Measurements from ENCODE around the gene KCNMB1. TPM values are rescaled to one million over a fixed set of nuclear protein-coding genes. Genes with fewer than 3 reads are reported as not detected.

KCNMB1 gene
- total and polyA plus RNA-seq, 5 donors: 0.97 to 2.8 (median 1.4) TPM

DNA sequence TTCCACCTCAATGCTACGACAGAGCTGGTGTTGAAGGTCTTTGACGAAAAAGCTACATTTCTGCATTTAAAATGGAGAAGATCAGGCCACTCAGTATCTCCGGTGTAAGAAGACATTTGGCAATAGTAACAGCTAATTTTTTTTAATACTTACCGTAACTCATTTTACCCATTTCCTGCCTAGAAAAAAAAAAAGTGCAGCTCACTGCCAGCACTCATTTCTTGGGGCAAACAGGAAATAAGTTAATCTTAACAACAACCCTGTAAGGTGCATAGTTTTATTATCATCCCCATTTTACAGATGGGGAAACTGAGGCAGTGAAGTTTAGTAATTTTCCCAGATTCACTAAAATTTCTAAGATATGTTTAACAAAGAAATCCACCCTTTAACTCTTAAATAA lies 27.4 kb upstream of the KCNMB1 start:
- no peak overlapping the region for H3K27ac ChIP-seq (ENCODE audit: low read length)
- no peak for DNase-seq
- H3K4me3 ChIP-seq (ENCODE audit: low read length): no peak overlapping the region
- 78% methylated on average over 4 of the region's 4 CpGs for WGBS
- no peak for ATAC-seq
- H3K9me3 ChIP-seq (ENCODE audit: control insufficient read depth, low read length): no peaks in the 10 kb centered on the region
- intact Hi-C loops (cut with DNase I): loop anchor here in 1 of 4 donors (10.0 kb wide), 2 partner anchors 142 to 312 kb away; partner anchors contain the start of gene FOXI1
- H3K27me3 ChIP-seq (ENCODE audit: control insufficient read depth, insufficient read depth): no peaks in the 10 kb centered on the region
- no peaks in the 10 kb centered on the region for H3K4me1 ChIP-seq (ENCODE audit: control insufficient read depth, insufficient read depth, low read length)

DNA sequence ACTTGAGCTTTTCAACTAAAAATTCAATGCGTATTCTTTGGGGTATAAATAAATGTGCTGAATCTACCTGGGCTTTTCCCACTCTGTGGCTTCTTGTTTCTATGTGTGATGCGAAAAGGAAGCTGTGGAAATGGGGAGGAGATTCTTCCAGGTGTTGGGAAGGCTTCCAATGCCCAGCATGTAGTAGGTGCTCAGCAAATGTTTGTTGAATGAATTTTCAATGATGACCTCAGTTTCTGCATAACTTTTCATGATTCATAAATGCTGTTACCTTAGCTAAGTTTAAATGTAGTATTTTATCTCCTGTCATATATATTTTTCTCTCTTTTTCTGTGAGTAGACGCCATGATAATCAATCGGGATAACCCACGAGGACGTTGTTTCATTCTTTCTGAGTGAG lies 25.6 kb upstream of the KCNMB1 start:
- no peak for DNase-seq
- no peaks in the 10 kb centered on the region for H3K27me3 ChIP-seq (ENCODE audit: control insufficient read depth, insufficient read depth)
- H3K4me3 ChIP-seq (ENCODE audit: low read length): no peak overlapping the region
- no peak overlapping the region for H3K27ac ChIP-seq (ENCODE audit: low read length)
- H3K4me1 ChIP-seq (ENCODE audit: control insufficient read depth, insufficient read depth, low read length): no peaks in the 10 kb centered on the region
- intact Hi-C loops (cut with DNase I): loop anchor here in 1 of 4 donors (10.0 kb wide), 2 partner anchors 140 to 310 kb away; partner anchors contain the start of gene FOXI1
- WGBS: 80% methylated on average over 6 of the region's 6 CpGs
- no peak for ATAC-seq
- H3K9me3 ChIP-seq (ENCODE audit: control insufficient read depth, low read length): no peaks in the 10 kb centered on the region

DNA sequence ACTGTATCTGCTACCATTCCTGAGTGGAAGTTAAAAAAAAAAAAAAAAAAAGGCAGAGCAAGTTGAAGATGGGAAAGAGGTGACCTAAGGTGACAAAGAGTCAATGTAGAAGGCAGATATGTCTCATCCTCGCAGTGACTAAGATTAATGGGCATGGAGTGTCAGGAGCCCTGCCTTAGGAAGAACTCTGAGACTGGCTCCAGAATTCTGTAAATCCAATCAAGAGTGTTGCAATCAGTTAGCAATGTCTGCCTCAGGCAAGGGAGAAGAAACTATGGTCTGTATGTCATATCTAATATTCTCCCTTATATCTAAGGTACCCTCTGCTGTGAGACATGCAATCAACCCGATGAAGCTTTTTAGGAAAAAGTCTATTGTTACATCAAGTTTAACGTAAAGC lies 24.7 kb upstream of the KCNMB1 start:
- ATAC-seq: no peak
- intact Hi-C loops (cut with DNase I): loop anchor here in 1 of 4 donors (10.0 kb wide), 2 partner anchors 139 to 309 kb away; partner anchors contain the start of gene FOXI1
- DNase-seq: no peak
- no peaks in the 10 kb centered on the region for H3K4me1 ChIP-seq (ENCODE audit: control insufficient read depth, insufficient read depth, low read length)
- H3K4me3 ChIP-seq (ENCODE audit: low read length): no peak overlapping the region
- H3K27me3 ChIP-seq (ENCODE audit: control insufficient read depth, insufficient read depth): no peaks in the 10 kb centered on the region
- WGBS: 91% methylated on average over 3 of the region's 3 CpGs
- no peak overlapping the region for H3K27ac ChIP-seq (ENCODE audit: low read length)
- H3K9me3 ChIP-seq (ENCODE audit: control insufficient read depth, low read length): no peaks in the 10 kb centered on the region

DNA sequence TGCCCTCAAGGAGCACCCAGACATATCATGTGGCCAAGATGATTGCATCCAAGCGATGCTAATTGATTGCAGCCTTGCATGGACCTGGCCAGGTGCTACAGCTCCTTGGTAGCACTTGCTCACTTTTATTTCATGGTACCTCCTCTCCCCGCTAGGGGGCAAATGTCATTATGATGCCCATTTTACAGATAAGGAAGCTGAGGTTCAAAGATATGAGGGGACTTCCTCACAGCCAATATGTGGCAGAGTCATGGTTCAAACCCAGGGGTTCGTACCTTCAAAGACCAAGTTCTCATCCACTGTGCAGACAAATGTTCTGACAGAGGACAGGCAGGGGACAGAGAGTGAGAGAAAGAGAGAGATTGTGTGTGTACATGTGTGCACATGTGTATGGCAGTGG lies 21.9 kb upstream of the KCNMB1 start:
- Histone ChIP-seq H3K27ac (ENCODE audit: low read length) (no peak overlapping the region), H3K9me3 (ENCODE audit: control insufficient read depth, low read length) (no peaks in the 10 kb centered on the region), H3K4me1 (ENCODE audit: control insufficient read depth, insufficient read depth, low read length) (no peaks in the 10 kb centered on the region), H3K4me3 (ENCODE audit: low read length) (no peak overlapping the region), H3K27me3 (ENCODE audit: control insufficient read depth, insufficient read depth) (no peaks in the 10 kb centered on the region)
- intact Hi-C loops (cut with DNase I): loop anchor here in 1 of 4 donors (10.0 kb wide), 2 partner anchors 136 to 306 kb away; partner anchors contain the start of gene FOXI1
- WGBS: 93% methylated on average over 3 of the region's 3 CpGs
- ATAC-seq: no peak
- no peak for DNase-seq

DNA sequence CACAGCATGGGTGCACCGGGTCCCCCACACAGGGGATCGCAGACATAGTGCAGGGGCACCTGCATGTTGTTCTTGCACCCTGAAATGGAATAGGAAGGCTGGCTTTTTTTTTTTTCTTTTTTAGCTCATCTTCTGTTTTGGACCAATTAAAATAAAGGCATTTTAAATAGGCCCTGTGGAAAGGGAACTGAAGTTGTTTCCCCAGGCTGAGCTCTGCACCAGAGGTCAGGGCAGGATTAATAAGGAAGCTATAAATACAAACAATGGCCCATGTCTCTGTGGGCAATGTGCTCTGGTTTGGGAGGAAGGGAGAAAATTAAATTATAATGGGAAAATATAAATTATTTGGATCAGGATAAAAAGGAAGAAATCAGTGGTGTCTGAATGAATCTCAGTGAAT lies 21.2 kb upstream of the KCNMB1 start:
- no peaks in the 10 kb centered on the region for H3K4me1 ChIP-seq (ENCODE audit: control insufficient read depth, insufficient read depth, low read length)
- no peak overlapping the region for H3K4me3 ChIP-seq (ENCODE audit: low read length)
- no peak for DNase-seq
- no peak for ATAC-seq
- H3K27ac ChIP-seq (ENCODE audit: low read length): no peak overlapping the region
- intact Hi-C loops (cut with DNase I): loop anchor here in 1 of 4 donors (10.0 kb wide), 2 partner anchors 136 to 306 kb away; partner anchors contain the start of gene FOXI1
- no peaks in the 10 kb centered on the region for H3K27me3 ChIP-seq (ENCODE audit: control insufficient read depth, insufficient read depth)
- WGBS: 97% methylated on average over 2 of the region's 2 CpGs
- H3K9me3 ChIP-seq (ENCODE audit: control insufficient read depth, low read length): no peaks in the 10 kb centered on the region

DNA sequence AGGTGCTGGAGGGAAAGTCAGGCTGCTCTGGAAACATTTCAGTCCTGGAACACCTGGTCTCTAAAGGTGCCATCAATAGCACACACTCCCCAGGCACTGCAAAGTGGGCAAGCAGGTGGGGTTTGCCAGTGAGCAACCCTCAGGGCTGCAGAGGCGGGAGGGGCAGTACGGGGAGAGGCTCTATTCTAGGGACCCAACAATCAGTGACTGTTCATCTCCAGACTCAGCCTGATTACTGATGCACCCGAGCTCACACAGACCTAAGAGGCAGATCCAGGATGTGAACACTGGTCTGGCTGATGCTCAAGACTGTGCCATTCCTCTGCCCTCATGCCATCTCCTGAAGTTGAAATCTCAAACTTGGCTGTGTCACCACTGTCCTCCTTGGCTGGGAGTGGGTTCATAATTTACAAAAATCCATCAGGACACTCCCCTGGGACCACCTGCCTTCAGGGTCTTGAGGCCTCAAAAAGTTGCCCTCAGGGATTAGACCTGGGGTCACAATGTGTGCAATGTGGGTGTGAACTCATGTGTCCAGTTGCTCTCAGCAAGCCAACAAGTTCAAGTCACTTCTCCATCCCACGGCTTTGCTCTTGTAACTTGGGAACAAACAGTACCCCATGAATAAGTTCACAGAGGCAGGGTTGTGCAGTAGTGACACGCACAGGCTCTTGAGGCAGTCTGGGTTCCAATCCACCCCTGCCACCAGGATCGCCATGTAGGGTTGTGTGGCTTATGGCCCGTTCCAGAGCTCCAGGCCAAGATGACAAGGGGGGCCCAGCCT lies 19.9 kb upstream of the KCNMB1 start:
- intact Hi-C loops (cut with DNase I): no loop called here
- Histone ChIP-seq H3K4me1 (ENCODE audit: control insufficient read depth, insufficient read depth, low read length) (no peaks in the 10 kb centered on the region), H3K4me3 (ENCODE audit: low read length) (no peak overlapping the region), H3K27ac (ENCODE audit: low read length) (no peak overlapping the region), H3K27me3 (ENCODE audit: control insufficient read depth, insufficient read depth) (no peaks in the 10 kb centered on the region), H3K9me3 (ENCODE audit: control insufficient read depth, low read length) (no peaks in the 10 kb centered on the region)
- WGBS: 74% methylated on average over 7 of the region's 7 CpGs
- DNase-seq (no peak), ATAC-seq (no peak)

DNA sequence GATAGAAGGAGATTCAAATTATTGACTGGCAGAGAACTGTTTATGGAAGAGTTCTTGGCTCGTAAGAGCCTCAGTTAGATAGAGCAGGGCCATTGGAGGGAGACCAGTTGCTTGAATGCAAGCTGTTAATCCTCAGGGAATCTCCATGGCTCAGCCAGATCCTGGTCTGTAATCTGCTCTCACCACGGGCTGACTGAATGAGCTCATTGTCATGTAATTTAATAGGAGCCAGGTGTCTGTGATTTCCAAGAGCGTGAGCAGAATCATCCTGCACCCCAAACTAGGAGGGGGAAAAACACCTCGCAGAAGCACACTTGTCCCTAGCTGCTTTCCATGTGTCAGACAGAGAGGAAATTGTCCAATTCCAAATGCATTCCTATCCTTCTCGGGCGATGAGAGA lies 19.1 kb upstream of the KCNMB1 start:
- WGBS: 31% methylated on average over 6 of the region's 6 CpGs
- ATAC-seq: peak; percentile 68 to 85
- H3K9me3 ChIP-seq (ENCODE audit: control insufficient read depth, low read length): no peaks in the 10 kb centered on the region
- no peaks in the 10 kb centered on the region for H3K4me1 ChIP-seq (ENCODE audit: control insufficient read depth, insufficient read depth, low read length)
- intact Hi-C loops (cut with DNase I): no loop called here
- no peak overlapping the region for H3K4me3 ChIP-seq (ENCODE audit: low read length)
- no peak overlapping the region for H3K27ac ChIP-seq (ENCODE audit: low read length)
- H3K27me3 ChIP-seq (ENCODE audit: control insufficient read depth, insufficient read depth): no peaks in the 10 kb centered on the region
- DNase-seq: no peak

DNA sequence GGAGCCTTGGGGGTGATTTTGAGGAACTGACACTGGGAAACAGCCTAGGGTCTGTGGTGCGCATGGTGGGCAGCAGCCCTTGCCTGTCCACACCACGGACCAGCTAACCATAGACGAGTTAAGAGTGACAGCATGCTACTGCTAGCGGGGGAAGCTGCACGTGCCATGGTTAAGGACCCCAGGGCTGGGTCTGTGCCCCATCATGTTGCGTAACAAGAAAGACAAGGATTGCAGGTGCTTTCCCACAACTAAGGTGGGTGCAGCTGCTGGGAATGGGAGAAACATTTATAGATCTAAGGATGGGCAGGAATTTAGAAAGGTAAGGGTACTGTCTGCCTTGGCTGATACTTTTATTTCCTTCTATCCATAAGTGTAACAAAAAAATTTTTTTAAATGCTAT lies 17.9 kb upstream of the KCNMB1 start:
- H3K9me3 ChIP-seq (ENCODE audit: control insufficient read depth, low read length): no peaks in the 10 kb centered on the region
- DNase-seq (no peak), ATAC-seq (no peak)
- intact Hi-C loops (cut with DNase I): no loop called here
- 93% methylated on average over 6 of the region's 6 CpGs for WGBS
- no peaks in the 10 kb centered on the region for H3K27me3 ChIP-seq (ENCODE audit: control insufficient read depth, insufficient read depth)
- no peak overlapping the region for H3K4me3 ChIP-seq (ENCODE audit: low read length)
- no peaks in the 10 kb centered on the region for H3K4me1 ChIP-seq (ENCODE audit: control insufficient read depth, insufficient read depth, low read length)
- no peak overlapping the region for H3K27ac ChIP-seq (ENCODE audit: low read length)

DNA sequence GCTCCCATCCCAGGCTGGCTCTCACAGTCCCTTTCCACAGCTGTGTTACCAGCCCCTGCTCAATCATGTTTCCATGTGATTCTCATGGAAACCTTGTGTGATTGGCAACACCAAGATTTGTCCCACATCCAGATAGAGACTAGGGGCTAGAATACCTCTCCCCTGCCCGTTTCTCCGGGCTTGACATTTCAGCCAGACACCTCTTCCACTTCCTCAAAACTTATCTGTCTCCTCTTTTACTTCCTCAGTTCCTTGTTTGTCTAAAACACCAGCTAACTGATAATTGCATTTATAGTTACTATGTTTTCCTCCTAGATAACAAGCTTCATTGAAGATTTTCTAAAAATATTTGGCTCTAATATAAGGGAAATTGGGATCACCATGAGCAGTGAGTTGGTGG lies 16.6 kb upstream of the KCNMB1 start:
- 42% methylated on average over 2 of the region's 2 CpGs for WGBS
- ATAC-seq (no peak), DNase-seq (no peak)
- Histone ChIP-seq H3K4me3 (ENCODE audit: low read length) (no peak overlapping the region), H3K9me3 (ENCODE audit: control insufficient read depth, low read length) (no peaks in the 10 kb centered on the region), H3K27me3 (ENCODE audit: control insufficient read depth, insufficient read depth) (no peaks in the 10 kb centered on the region), H3K4me1 (ENCODE audit: control insufficient read depth, insufficient read depth, low read length) (no peaks in the 10 kb centered on the region), H3K27ac (ENCODE audit: low read length) (no peak overlapping the region)
- intact Hi-C loops (cut with DNase I): no loop called here

DNA sequence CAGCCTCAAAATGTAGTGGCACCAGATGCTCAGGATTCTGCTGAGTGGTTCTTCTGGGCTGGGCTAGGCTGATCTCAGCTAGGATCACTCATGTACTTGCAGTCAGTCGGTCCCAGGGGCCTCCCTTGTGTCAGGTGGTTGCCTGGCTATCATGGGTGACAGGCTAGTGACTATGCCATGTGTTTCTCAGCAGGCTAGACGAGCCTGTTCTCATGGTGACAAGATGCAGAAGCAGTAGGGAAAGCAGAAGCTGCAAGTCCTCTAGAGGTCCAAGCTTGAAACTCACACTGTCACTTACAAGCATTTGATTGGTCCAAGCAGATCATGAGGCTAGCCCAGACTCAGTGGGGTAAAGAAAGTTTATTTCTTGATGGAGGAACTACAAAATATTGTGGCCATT lies 15.2 kb upstream of the KCNMB1 start:
- intact Hi-C loops (cut with DNase I): no loop called here
- H3K9me3 ChIP-seq (ENCODE audit: control insufficient read depth, low read length): no peaks in the 10 kb centered on the region
- no peak overlapping the region for H3K27ac ChIP-seq (ENCODE audit: low read length)
- no peaks in the 10 kb centered on the region for H3K4me1 ChIP-seq (ENCODE audit: control insufficient read depth, insufficient read depth, low read length)
- ATAC-seq (peak in 1 of 2 donors; percentile 35), DNase-seq (no peak)
- H3K27me3 ChIP-seq (ENCODE audit: control insufficient read depth, insufficient read depth): no peaks in the 10 kb centered on the region
- no peak overlapping the region for H3K4me3 ChIP-seq (ENCODE audit: low read length)
- 46% methylated on average over 2 of the region's 2 CpGs for WGBS

DNA sequence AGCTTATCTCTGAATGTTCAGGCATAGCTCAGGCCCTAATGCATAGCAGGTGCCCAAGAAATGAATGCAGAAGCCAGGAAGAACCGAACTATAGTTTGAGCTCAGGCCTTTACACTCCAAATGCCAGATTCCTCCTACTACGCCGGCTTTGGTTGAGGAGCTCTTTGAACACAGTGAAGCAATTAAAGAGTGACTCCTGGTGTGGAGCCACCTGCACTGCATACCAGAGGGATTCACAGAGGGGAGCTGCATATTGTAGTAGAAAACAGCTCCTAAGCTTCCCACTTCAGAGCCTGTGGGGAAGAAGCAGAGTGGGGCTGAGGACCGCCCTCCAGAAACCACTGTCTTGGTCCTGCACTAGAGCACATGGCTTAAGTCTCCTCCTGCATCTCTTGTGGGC lies 14.5 kb upstream of the KCNMB1 start:
- DNase-seq (no peak), ATAC-seq (no peak)
- Histone ChIP-seq H3K27me3 (ENCODE audit: control insufficient read depth, insufficient read depth) (no peaks in the 10 kb centered on the region), H3K4me1 (ENCODE audit: control insufficient read depth, insufficient read depth, low read length) (no peaks in the 10 kb centered on the region), H3K27ac (ENCODE audit: low read length) (no peak overlapping the region), H3K9me3 (ENCODE audit: control insufficient read depth, low read length) (no peaks in the 10 kb centered on the region), H3K4me3 (ENCODE audit: low read length) (no peak overlapping the region)
- intact Hi-C loops (cut with DNase I): no loop called here
- 81% methylated on average over 4 of the region's 4 CpGs for WGBS
